GM19463 (cell line): ENCODE measurements around the gene CUX1.

ENCODE experiments used
- ATAC-seq: cut with Tn5 transposase; IDR thresholded peaks from one replicate; pipeline ENCODE4 v1.9.1; 2021; ENCODE audit warnings: mild to moderate bottlenecking, moderate library complexity; ENCODE audit not compliant: unreplicated experiment

Gene CUX1, protein sequence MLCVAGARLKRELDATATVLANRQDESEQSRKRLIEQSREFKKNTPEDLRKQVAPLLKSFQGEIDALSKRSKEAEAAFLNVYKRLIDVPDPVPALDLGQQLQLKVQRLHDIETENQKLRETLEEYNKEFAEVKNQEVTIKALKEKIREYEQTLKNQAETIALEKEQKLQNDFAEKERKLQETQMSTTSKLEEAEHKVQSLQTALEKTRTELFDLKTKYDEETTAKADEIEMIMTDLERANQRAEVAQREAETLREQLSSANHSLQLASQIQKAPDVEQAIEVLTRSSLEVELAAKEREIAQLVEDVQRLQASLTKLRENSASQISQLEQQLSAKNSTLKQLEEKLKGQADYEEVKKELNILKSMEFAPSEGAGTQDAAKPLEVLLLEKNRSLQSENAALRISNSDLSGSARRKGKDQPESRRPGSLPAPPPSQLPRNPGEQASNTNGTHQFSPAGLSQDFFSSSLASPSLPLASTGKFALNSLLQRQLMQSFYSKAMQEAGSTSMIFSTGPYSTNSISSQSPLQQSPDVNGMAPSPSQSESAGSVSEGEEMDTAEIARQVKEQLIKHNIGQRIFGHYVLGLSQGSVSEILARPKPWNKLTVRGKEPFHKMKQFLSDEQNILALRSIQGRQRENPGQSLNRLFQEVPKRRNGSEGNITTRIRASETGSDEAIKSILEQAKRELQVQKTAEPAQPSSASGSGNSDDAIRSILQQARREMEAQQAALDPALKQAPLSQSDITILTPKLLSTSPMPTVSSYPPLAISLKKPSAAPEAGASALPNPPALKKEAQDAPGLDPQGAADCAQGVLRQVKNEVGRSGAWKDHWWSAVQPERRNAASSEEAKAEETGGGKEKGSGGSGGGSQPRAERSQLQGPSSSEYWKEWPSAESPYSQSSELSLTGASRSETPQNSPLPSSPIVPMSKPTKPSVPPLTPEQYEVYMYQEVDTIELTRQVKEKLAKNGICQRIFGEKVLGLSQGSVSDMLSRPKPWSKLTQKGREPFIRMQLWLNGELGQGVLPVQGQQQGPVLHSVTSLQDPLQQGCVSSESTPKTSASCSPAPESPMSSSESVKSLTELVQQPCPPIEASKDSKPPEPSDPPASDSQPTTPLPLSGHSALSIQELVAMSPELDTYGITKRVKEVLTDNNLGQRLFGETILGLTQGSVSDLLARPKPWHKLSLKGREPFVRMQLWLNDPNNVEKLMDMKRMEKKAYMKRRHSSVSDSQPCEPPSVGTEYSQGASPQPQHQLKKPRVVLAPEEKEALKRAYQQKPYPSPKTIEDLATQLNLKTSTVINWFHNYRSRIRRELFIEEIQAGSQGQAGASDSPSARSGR (N-terminal part only)

DNA sequence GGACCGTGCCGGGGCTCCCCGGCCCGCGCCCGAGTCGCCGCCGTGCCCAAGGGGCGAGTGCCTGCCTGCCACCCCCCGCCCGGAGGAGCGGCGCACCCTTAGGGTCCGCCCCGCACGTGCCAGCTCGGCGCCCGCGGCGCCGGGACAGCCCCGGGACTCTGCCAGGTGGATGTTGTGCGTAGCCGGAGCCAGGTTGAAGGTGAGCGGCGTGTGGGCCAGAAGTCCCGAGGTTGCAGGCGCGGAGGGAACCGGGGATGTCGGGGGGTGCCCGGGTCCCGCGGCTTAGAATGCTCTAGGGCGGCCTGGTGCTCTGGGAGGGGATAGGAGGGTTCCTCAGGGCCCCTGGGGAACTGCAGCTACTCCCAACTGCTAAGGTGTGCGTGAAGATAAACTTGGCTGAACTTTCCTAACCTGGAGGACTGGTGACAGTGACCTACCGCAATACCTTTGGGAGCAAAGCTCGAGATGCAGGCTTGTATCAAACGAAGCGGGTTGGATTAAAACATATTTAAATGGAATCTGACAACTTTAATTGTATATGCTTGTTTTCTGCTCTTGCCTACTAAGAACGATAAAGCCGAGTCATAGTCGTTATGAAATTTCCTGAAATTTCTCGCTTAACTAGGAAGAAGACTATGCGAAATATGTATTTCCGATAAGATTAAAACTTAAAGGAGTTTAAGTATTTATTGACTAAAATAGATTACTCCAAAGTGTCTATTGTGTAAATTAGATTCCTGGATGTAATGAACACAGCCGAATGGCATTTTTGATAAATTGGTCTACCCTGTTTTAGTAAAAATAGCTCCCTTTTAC lies at the start of gene CUX1:
Gene CUX1, plus strand, starts transcription at position 156 of the 816 bp plus-strand sequence. Its CDS starts 14 bp downstream, at position 170.
- ATAC-seq = no peak

- no peak for ATAC-seq
These were observed 49.1 kb upstream of the CUX1 start for GRCh38 chr7:101768280-101768679.

DNA sequence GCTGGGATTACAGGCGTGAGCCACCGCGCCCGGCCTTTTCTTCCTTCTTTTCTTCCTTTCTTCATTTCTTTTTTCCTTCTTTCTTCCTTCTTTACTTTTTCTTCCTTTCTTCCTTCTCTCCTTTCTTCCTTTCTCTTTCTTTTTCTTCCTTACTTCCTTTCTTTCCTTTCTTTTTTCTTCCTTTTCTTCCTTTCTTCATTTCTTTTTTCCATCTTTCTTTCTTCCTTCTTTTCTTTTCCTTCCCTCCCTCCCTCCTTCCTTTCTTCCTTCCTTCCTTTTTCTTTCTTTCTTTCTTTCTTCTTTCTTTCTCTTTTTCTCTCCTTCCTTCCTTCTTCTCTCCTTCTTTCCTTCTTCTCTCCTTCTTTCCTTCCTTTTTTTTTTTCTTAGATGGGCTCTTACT lies 47.0 kb upstream of the CUX1 start:
- no peak for ATAC-seq

GRCh38 chr7:101772508-101773211 lies 44.8 kb upstream of the CUX1 start:
- ATAC-seq = no peak

- ATAC-seq = no peak
These were observed 42.2 kb upstream of the CUX1 start for GRCh38 chr7:101775181-101775580.

- no peak for ATAC-seq
These were observed 39.3 kb upstream of the CUX1 start for GRCh38 chr7:101778026-101778580.

GRCh38 chr7:101779267-101779666 lies 38.2 kb upstream of the CUX1 start:
- no peak for ATAC-seq

DNA sequence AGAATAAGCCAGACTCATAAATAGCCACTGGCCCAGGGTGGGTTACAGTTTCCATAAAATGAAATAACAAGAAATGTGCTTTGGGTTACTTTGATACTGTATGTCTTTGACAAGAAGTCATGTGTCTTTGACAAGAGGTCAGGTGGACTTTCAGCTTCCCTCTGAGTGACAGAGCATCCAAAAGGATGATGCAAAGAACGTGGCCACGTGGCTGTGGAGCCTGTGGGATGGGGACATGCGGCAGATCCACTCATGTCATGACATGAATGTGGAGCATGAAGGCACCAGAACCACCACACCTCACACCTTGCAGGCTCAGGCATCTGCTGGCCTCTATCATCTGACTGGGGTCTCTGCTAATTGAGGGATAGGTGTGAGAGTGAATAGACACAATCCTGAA lies 37.1 kb upstream of the CUX1 start:
- ATAC-seq = no peak

GRCh38 chr7:101781439-101781838 lies 36.0 kb upstream of the CUX1 start:
- no peak for ATAC-seq

- no peak for ATAC-seq
These were observed 35.0 kb upstream of the CUX1 start for GRCh38 chr7:101782476-101782875.

DNA sequence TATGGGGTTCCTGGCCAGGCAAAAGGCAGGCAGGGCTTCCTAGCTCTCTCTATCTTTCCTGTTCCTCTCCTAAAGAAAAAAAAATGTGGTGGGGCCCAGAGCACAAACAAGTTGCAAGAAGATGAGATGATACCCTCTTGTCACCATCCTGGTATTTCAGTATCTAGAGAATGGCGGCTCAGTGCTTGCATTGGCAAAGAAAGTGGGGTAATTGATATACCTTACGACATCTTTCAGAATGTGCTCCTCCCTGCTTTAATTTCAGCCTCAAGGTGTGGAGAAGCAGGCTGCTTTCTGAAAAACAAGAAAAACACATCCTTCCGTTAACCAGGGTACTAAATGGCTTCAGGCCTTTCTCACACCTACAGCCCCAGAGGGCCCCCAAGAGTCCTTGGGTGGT lies 34.5 kb upstream of the CUX1 start:
- no peak for ATAC-seq

GRCh38 chr7:101783381-101784181 lies 33.8 kb upstream of the CUX1 start:
- ATAC-seq = no peak

DNA sequence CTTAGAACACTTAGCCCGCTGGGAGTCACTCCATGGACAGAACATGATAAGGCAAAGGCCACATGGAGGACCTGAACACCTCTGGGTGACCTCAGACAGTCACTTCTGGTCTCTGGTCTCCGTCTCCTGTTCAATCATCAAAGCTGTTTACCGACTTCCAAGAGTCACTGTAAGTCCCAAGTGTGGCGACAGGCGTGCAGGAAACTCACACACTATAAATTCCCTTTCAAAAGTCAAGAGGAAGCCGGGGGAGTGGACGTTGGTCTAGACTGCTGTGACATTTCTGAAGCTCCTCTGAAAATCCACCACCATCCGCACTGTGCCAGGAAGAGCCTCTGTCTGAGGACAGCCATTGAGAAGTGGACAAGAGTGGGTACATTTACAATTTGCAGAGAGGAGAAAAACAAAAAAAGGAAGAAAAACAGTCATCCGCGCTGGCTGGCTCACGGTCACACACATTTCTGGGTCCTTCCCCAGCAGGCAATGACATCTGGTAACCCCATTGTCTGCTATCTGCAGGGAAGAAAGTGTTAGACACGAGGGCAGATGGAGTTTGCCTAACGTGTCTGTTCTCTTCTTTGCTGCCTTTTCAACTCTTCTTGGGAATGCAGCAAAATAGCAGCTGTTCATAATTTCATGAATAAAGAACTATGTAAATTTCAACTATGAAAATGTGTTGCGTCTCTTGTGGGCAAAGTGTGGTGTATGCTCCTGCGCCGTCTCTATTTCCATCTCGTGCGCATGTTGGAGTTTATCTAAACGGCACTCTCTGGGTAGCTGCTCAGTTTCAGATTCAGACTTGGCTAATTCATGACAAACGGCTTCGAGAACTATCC lies 32.9 kb upstream of the CUX1 start:
- ATAC-seq = no peak

DNA sequence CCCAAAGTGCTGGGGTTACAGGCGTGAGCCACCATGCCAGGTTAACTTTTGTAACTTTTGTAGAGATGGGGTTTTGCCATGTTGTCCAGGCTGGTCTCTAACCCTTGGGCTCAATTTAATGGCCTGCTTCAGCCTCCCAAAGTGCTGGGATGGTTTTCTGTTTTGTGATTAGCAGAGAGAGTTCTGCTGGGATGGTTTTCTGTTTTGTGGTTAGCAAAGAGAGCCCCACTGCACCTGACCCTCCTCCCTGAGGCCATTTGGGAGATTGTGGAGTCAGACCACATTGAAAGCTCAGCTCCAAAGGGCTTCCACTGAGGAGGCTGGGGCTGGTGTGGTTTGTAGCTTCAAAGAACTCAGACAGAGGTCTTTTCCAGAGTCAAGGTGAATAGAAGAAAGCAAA lies 29.6 kb upstream of the CUX1 start:
- ATAC-seq = no peak

GRCh38 chr7:101788517-101788916 lies 28.9 kb upstream of the CUX1 start:
- no peak for ATAC-seq

- no peak for ATAC-seq
These were observed 26.7 kb upstream of the CUX1 start for GRCh38 chr7:101790566-101791293.
